NCI-H69 (cell line): ENCODE measurements around the gene HDLBP.
A peak's percentile ranks its signal among the peaks of the same experiment; 100 is the strongest.
"Not testable (repeated sequence)": the region's sequence is repeated elsewhere in the genome, so short reads cannot be mapped to it uniquely, and the experiment has no call there.

Source experiments
- DNase-seq: peaks from one replicate; lab custom pipeline; 2025; lab: John Stamatoyannopoulos, UW

Gene HDLBP

DNA sequence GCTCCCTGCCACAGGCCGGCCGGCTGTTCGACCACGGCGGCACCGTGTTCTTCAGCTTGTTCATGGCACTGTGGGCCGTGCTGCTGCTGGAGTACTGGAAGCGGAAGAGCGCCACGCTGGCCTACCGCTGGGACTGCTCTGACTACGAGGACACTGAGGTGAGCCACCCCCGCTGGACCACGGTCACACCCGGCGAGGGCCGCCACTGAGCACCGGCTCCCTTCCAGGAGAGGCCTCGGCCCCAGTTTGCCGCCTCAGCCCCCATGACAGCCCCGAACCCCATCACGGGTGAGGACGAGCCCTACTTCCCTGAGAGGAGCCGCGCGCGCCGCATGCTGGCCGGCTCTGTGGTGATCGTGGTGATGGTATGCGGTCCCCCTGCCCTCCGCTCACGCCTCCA lies 106.2 kb downstream of the HDLBP start:
- no peak for DNase-seq

DNA sequence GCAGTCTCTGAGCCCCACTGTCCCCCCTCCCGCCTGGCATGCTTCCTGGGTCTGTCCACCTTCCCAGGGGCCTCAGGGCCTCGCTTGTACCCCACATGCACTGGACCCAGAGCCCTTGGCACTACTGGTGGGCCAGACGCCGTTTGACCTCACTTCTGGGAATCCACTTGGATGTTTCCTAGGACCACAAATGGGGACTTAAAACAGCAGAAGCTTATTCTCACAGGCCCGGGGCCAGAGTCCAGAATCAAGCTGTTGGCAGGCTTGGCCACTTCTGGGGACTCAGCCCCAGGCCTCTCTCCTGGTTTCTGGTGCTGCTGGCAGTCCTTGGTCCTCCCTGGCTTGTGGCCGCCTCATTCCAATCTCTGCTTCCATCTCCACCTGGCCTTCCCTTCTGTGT lies 107.4 kb downstream of the HDLBP start:
- DNase-seq = no peak

DNA sequence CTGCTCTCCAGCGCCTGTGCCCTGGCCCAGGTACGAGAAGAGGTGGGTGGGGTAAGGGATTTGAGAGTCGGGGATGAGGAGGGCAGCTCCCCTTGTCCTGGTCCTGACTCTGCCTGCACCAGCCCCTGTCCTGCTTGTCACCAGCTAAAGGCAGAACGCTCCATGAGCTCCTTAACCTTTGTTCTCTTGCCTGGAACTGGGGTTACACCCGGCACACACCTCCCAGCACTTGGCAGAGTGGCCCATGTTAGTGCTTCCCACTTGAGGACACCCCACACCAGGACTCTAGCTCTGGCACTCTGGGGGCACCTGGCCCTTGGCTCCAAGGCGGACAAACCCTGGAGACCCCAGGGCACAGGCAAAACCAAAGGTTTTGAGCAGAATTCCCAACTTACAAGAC lies 107.8 kb downstream of the HDLBP start:
- no peak for DNase-seq

DNA sequence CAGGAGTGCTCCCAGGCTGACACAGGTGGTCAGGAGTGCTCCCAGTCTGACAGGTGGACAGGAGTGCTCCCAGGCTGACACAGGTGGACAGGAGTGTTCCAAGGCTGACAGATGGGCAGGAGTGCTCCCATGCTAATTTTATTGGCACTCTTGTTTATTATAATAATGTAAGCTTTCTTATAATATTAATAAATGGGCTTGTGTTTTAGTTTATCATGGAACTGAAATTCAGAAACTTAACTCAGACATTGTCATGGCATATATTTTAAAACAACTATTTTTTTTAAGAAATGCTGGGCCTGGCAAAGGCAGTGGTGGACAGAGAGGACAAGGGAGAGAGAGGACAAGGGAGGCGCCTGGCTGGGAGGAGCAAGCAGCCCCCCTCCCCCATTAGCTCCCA lies 108.3 kb downstream of the HDLBP start:
- DNase-seq = no peak

DNA sequence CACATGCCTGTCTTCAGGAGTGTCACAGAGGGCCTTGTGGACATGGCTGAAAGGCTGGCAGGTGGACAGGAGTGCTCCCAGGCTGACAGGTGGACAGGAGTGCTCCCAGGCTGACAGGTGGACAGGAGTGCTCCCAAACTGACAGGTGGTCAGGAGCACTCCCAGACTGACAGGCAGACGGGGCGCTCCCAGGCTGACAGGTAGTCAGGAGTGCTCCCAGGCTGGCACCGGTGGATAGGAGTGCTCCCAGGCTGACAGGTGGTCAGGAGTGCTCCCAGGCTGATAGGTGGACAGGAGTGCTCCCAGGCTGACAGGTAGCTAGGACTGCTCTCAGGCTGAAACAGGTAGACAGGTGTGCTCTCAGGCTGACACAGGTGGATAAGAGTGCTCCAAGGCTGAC lies 110.4 kb downstream of the HDLBP start:
- no peak for DNase-seq

DNA sequence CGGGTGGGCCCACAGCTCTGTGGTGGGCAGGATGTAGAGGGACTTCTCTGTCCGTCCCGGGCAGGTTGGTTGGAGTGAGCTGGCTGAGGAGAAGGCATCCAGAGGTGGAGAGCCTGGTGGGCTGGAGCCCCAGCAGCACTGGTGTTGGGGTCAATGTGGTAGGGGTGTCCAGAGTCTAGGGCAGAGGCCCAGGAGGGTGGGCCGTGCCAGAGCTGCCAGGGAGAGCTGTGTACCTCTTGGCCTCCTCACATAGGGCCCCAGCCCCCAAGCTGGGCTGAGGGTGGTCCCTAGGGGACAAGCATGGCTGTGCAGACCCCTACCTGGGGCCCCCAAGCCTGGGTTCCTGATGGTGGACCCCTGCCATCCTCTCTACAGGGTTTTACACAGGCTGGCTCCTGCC lies 111.0 kb downstream of the HDLBP start:
- DNase-seq = no peak

DNA sequence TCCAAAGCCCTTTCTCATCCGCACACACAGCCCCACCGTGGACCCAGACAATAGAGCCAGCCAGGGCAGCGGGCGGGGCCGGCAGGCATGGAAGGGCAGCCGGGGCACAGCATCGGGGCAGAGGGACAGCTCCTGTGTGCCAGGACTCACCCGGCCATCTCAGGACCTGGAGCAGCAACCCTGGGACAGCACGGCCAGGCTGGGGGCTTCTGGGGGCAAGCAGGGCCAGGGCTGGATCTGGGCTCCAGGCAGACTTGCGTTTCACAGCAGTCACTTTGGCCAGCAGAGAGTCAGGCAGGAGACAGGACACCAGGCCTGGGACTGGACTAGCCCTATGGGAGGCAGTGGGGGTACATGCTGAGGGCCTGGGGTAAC lies 111.5 kb downstream of the HDLBP start:
- DNase-seq = no peak

DNA sequence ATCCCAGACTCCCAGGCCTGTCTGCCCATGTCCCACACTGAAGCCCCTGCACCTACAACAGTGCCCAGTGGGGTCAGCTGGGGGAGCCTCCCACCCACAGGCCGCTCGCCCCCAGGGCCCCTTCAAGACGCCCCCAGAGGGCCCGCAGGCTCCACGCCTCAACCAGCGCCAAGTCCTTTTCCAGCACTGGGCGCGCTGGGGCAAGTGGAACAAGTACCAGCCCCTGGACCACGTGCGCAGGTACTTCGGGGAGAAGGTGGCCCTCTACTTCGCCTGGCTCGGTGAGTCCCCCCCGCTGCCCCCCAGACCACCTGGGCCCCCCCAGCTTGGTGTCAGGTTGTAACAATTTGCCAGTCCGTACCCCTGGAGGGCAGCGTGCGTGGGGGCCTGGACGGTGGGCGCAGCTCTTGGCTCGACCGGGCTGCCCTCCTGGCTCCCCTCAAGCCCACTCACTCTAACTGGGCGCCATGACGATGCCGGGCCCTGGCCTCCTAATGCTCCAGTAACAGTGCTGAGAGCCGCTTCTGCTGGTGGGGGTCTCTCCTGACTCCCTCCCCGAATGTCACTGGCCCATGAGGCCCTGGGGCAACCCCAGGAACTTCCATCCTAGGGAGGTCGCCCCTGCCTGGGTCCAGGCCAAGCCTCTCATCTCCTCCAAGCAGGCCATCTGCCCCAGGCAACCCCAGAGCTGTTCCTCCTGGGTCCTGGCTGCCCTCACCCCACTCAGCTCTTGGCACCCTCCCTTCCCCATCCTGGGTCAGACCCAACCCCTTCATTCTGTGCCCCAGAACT lies 112.1 kb downstream of the HDLBP start:
- no peak for DNase-seq

DNA sequence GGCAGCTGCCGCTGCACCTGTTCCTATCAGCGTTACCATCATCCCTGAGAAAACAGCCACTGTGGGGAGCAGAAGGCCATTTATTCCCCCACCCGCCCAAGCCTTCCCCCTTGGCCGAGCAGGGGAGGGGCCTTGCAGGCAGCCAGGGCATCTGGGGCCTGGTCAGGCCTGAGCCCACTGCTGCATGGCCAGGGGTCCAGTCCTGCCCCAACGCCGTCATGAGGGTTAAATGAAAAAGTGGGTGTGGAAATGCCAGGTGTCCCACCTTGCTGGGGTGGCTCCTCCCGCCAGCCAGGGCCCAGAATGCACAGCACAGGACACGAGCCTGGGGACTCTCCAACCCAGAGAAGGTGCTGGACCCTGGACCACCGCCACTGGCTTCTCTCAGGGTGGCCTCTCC lies 112.8 kb downstream of the HDLBP start:
- DNase-seq = no peak

DNA sequence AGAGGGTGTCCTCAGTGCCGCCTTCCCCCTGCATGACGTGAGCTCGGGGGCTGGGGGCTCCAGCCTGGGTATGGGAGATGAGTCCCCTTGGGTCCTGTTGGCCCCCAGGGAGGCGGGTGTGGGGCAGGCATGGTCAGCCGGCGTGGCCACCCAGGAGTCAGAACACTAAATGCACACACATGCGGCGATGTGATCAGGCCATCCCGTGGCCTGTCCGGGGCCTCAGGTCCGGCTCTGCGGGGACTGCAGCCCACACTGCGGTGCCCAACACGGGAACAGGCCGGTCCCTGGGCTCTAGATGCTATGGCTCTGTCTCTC lies 113.2 kb downstream of the HDLBP start:
- DNase-seq = no peak

DNA sequence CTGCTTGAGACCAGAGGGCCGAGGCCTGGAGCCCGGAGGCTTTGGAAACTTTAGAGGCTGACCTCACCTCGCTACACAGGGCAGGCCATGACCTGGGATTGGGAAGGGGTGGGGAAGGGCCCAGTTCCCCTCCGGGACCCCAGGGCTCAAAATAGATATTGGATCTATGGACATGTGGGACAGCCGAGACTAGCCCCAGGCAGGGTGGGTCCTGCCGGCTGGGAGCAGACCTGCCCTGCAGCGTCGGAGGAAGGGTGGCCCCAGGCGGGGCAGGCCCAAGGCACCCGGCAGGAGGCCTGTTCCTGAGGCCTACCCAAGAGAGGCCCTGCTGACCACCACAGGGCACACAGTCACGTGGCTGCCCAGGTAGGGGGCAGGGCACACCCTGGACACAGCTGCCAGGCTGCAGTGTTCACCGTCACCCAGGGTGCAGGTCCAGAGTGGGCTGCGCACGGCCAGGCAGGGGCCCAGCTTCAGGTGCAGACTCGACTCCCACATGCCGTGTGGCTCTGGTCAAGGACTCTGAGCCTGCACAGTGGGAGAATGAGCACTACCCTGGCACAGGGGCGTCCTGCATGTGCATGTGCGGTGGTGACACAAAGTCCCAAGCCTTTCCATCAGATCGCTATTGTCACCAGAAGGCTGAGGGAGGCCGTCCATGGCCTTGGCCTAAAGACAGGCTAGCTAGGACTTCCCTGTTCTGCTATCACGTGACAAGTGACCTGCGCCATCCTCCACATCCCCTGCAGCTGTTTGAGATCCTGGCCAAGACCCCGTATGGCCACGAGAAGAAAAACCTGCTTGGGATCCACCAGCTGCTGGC lies 113.8 kb downstream of the HDLBP start:
- DNase-seq = no peak

DNA sequence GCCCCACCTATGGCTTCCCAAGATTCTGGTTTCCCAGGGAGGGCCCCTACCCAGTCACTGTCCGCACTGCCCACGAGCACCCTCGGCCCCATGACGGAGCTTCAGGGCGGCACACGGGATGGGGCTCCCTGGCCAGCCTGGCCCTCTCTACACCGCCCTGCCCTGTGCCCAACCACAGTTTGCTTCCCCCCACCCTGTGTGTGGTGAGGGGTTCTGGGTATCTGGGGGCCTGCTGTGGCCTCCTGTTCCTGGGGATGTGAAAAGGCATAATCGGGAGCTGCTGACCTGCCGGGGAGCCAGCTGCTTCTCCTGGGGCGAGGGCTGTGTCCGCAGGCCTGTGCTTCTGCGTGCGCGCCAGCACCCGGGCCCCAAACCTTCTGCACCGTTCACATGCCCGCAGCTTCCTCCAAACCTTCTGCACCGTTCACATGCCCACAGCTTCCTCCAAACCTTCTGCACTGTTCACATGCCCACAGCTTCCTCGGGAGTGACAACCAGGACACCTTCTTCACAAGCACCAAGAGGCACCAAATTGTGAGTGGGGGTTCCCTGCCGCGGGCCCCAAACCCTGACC lies 114.6 kb downstream of the HDLBP start:
- no peak for DNase-seq

DNA sequence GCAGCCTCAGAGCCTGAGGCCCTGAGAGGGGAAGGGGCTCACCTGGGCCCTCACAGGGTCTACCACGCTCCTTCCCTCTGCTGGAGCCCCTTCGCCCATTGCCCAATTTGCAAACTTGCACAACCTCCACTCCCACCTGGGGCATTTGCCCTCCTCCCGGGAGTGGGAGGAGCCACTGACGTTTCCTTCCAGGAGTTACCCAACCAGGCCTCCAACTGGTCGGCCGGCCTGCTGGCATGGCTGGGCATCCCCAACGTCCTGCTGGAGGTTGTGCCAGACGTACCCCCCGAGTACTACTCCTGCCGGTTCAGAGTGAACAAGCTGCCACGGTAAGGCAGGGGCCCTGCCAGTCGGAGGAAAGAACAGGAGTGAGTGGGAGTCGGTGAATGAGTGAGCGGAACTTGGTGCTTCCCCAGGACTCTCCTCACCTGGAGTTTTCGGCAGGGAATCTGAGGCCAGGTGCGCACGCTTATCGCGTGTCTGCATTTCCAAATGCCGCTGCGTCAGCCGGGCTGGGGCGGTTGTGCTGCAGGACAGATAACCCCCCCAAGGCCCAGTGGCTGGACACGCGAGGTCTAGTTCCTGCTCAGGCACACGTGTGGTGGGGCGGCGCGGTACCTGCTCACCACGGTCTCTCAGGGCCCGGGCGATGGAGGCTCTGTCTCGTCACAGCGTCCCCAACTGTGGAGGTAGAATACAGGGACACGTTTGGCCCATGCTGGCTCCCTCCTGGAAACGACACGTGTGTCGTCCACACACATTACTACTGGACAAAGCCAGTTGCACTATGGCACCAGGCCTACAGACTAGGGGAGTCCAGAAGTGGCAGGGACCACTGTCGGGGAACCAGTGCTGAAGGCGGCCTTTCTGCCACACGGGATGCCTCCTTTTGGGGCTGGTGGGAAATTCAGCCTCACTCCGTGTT lies 115.3 kb downstream of the HDLBP start:
- no peak for DNase-seq

DNA sequence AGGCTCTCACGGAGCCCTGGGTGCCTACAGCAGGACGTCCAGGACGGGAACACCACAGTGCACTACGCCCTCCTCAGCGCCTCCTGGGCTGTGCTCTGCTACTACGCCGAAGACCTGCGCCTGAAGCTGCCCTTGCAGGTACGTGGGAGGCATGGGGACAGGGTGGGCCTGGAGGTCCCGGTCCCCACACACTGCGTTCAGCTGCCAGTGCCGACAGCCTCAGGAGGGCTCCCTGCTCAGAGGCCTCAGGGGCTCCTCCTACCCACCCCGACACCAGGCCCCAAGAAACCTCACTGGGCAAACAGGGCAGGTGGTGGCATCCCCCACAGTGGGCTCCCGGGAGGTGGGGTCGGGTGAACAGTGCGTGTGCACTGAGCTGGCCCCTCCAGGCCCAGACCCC lies 116.2 kb downstream of the HDLBP start:
- DNase-seq = no peak

DNA sequence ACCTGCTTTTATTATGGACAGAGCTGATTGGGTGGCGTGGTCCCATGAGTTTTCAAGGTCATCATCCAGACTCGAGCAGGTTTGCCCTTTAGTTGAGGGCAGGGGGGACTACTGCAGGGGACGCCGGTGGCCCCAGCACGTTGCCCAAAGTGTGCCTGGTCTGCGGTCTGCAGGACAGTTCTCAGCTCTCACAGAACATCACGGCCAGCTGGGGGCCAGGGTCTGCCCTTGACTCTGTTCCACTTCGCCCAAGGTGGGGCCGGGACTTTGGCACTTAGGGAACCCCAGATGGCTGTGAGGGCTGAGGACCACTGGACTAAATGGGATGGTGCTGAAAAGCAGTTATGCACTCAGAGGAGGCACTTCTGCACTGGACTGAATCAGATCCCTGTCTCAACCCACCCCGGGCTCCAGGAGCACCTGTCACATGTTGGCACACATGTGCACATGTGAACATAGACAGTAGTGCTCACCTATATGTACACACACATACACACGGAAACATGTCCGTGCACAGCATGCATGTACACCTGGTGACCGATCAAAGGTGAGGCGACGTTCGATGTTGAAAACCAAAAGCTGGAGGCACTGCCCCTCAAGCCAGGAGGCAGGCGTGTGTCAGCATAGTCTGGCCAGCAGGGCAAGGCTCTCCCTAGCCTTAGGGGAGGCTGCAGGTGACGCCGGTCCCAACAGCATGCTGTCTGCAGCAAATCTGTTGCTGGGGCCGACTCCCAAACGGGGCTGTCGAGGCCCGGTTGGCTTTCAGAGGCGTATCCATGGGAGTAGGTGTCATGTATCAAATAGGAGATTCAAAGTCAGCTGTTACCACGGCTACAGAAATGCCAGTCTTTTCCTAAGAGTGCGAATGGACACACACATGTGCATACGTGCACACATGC lies 116.8 kb downstream of the HDLBP start:
- DNase-seq = no peak

DNA sequence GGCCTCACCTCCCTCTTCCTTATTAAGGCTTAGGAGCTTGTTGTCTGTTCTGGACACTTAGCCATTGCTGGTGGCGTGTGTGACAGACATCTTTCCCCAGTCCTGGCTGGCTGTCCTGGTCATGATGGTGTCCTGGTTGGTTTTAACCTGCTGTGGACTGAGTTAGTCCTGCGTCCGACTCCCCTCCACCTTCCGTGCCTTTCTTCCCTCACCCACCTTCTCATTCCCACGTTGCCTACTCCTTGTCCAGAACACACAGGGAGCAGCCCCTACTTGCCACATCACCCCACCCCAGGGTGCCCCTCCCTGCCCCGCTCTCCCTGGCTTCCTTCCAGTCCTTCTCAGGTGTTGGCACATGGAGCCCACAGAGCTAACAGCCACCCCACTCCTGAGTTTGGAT lies 117.5 kb downstream of the HDLBP start:
- DNase-seq = no peak

DNA sequence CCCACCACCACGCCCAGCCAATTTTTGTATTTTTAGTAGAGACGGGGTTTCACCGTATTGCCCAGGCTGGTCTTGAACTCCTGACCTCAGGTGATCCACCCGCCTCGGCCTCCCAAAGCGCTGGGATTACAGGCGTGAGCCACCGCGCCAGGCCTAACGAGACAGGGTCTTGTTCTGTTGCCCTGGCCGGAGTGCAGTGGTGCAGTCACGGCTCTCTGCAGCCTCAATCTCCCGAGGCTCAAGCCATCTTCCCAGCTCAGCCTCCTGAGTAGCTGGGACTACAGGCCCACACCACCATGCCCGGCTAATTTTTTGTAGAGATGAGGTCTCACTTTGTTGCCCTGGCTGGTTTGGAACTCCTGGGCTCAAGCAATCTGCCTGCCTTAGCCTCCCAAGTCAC lies 118.2 kb downstream of the HDLBP start:
- DNase-seq = not testable (repeated sequence)

DNA sequence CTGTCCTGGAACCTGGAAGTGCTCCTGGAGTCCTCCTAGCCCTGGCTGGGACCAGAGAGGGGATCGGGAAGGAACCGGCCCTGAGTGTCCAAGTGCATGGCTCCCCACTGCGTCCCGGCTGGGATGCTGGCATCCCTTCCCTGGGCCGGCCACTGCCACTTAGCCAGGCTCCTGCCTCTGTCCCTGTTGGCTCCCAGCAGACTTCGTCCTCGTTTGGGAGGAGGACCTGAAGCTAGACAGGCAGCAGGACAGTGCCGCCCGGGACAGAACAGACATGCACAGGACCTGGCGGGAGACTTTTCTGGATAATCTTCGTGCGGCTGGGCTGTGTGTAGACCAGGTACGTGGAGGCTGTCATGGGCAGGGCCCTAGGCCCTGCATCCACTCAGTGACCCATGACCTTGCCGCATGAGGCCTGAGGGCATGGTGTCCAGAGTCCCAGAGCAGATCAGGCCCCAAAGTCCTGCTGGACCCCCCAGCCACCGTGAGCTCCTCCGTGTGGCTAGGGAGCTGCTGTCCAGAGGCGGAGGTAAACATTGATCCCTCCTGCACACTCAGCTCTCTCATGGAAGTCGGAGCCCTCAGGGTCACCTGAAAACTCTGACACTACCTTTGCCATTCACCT lies 119.9 kb downstream of the HDLBP start:
- DNase-seq = no peak

DNA sequence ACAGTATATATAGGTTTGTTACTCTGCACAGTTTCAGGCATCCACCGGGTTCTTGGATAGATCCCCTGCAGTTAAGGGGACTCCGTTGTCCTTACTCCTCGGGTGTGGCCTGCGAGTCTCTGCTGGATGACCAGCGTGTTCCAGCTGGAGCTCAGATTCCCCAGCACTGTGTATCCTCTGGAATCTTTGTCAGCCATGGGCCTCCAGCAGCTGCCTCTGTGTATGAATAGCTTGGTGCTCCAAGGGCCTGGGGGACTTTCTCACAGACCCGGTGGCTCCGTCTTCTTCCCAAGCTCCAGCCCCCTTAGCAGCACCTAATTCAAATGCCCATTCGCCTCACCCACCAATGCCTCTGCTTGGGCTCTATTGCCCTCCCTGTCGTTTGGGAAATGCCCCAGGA lies 120.7 kb downstream of the HDLBP start:
- no peak for DNase-seq

DNA sequence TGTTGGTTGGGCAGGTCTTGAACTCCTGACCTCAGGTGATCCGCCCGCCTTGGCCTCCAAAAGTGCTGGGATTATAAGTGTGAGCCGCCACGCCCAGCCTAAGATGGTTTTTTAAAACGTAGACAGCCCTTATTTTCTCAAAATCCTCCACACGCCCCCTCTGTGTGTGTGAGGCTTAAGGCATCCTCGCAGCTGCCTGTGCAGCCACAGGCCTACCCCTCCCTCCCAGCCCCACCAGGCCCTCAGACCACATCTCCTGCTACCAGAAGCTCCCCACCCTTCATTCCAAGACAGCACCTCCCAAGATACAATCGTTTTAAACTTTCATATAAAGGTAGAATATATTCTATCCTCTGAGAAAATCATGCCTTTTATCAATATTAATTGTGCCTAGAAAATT lies 122.2 kb downstream of the HDLBP start:
- DNase-seq = no peak

DNA sequence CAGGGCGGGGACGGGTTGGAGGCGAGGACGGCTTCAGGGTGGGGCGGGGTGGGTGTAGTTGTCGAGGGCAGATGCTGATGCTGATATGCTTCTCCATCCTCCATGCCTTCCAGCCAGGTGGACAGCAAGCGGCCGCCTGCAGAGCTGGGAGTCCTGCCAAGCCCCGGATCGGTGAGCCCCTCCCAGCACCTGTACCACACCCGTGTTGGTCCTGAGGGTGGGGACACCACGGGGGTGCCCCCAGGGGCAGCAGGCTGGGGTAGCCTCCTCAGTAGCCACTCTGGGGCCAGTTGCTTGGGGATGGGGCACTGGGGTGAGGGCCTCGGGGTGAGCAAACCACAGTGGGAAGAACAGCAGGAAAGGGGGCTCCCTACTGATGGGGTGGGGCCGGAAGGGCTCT lies 124.4 kb downstream of the HDLBP start:
- DNase-seq = peak; percentile 59
